HG03280 (cell line): ENCODE data around the gene UGT2B17.
"Not testable (repeated sequence)": the region's sequence is repeated elsewhere in the genome, so short reads cannot be mapped to it uniquely, and the experiment has no call there.

Experiments used
- ATAC-seq: cut with Tn5 transposase; IDR thresholded peaks from one replicate; pipeline ENCODE4 v1.9.1; 2021; ENCODE audit warnings: mild to moderate bottlenecking, moderate library complexity; ENCODE audit not compliant: unreplicated experiment

Gene UGT2B17

GRCh38 chr4:68569466-68570121, 6.5 kb downstream of the UGT2B17 start:
- ATAC-seq: no peak

GRCh38 chr4:68569036-68569435, 7.1 kb downstream of the UGT2B17 start:
- ATAC-seq: not testable (repeated sequence)

GRCh38 chr4:68568535-68568934, 7.6 kb downstream of the UGT2B17 start:
- ATAC-seq: not testable (repeated sequence)

- not testable (repeated sequence) for ATAC-seq
Measured at GRCh38 chr4:68566364-68566763, 9.8 kb downstream of the UGT2B17 start.

- ATAC-seq: not testable (repeated sequence)
Measured at GRCh38 chr4:68565082-68565481, 11.0 kb downstream of the UGT2B17 start.

- not testable (repeated sequence) for ATAC-seq
Measured at GRCh38 chr4:68560364-68561070, 15.6 kb downstream of the UGT2B17 start.

- ATAC-seq: peak; percentile 61
Measured at GRCh38 chr4:68553830-68554229, 22.3 kb downstream of the UGT2B17 start.

GRCh38 chr4:68552818-68553811, 23.0 kb downstream of the UGT2B17 start:
- ATAC-seq: peak; percentile 62

- ATAC-seq: not testable (repeated sequence)
Measured at GRCh38 chr4:68542742-68543141, 33.4 kb downstream of the UGT2B17 start.

- ATAC-seq: no peak
Measured at GRCh38 chr4:68536375-68536774, 39.7 kb downstream of the UGT2B17 start.

GRCh38 chr4:68535974-68536373, 40.1 kb downstream of the UGT2B17 start:
- no peak for ATAC-seq

- ATAC-seq: not testable (repeated sequence)
Measured at GRCh38 chr4:68522232-68522631, 53.9 kb downstream of the UGT2B17 start.

- ATAC-seq: no peak
Measured at GRCh38 chr4:68520985-68521384, 55.1 kb downstream of the UGT2B17 start.

- no peak for ATAC-seq
Measured at GRCh38 chr4:68518889-68519288, 57.2 kb downstream of the UGT2B17 start.

- ATAC-seq: not testable (repeated sequence)
Measured at GRCh38 chr4:68505452-68505851, 70.7 kb downstream of the UGT2B17 start.

- not testable (repeated sequence) for ATAC-seq
Measured at GRCh38 chr4:68504836-68505235, 71.3 kb downstream of the UGT2B17 start.

- not testable (repeated sequence) for ATAC-seq
Measured at GRCh38 chr4:68503462-68503861, 72.7 kb downstream of the UGT2B17 start.

GRCh38 chr4:68499021-68499420, 77.1 kb downstream of the UGT2B17 start:
- ATAC-seq: no peak

GRCh38 chr4:68498413-68499007, 77.6 kb downstream of the UGT2B17 start:
- ATAC-seq: peak; percentile 92

- ATAC-seq: no peak
Measured at GRCh38 chr4:68494688-68495087, 81.4 kb downstream of the UGT2B17 start.
